Keratinocyte (primary cell): Measurements from ENCODE around the gene PCSK6. TPM values are rescaled to one million over a fixed set of nuclear protein-coding genes. Genes with fewer than 3 reads are reported as not detected.

Source experiments
- DNase-seq: peaks from one replicate; pipeline ENCODE4 v3.0.0-alpha.2; 2011; ENCODE audit warnings: low read depth, missing footprints, low spot score
- FAIRE-seq: peaks from 2 replicates; lab custom pipeline; 2011; peaks lifted over from hg19 to GRCh38; lab: Jason Lieb, UNC
- H2AFZ ChIP-seq: 2 replicates; pipeline ENCODE4 v1.6.0; 2012; ENCODE audit warnings: low read length, control low read depth, inconsistent platforms; ENCODE audit not compliant: control insufficient read depth
- H3K27ac ChIP-seq: 2 replicates; pipeline ENCODE4 v1.5.1; 2011; ENCODE audit warnings: low read length; ENCODE audit not compliant: control insufficient read depth, insufficient read depth
- H3K27me3 ChIP-seq: 3 replicates; pipeline ENCODE4 v1.6.0; 2011; ENCODE audit warnings: low read length; ENCODE audit not compliant: control insufficient read depth, insufficient read depth; ENCODE audit errors: extremely low read depth
- H3K36me3 ChIP-seq, 2 experiments: 2 replicates in 1 of 2; 3 replicates in 1 of 2; pipeline ENCODE4 v1.5.1; 2011; ENCODE audit warnings: low read length in 2 of 2, mild to moderate bottlenecking in 1 of 2; ENCODE audit not compliant: control insufficient read depth in 2 of 2, insufficient read depth in 2 of 2; ENCODE audit errors: extremely low read depth in 1 of 2
- H3K4me1 ChIP-seq: 3 replicates; pipeline ENCODE4 v1.5.1; 2011; ENCODE audit warnings: low read length; ENCODE audit not compliant: control insufficient read depth, insufficient read depth; ENCODE audit errors: extremely low read depth
- H3K4me2 ChIP-seq: 3 replicates; pipeline ENCODE4 v1.6.0; 2011; ENCODE audit warnings: low read depth, low read length; ENCODE audit not compliant: control insufficient read depth, insufficient read depth; ENCODE audit errors: extremely low read depth
- H3K4me3 ChIP-seq, 3 experiments: fragments of 200-600 bp in 1 of 3; sonication (generic) in 1 of 3; 2 replicates in 2 of 3; 3 replicates in 1 of 3; pipeline ENCODE4 v1.5.1; 2011 to 2016; ENCODE audit warnings: low read length in 3 of 3, mild to moderate bottlenecking in 3 of 3, control low read depth in 2 of 3, inconsistent platforms in 1 of 3, low read depth in 1 of 3, mixed read lengths in 1 of 3, mixed run types in 1 of 3, moderate library complexity in 1 of 3; ENCODE audit not compliant: control insufficient read depth in 2 of 3, insufficient read depth in 2 of 3; ENCODE audit errors: extremely low read depth in 1 of 3
- H3K79me2 ChIP-seq: 2 replicates; pipeline ENCODE4 v1.6.0; 2012; ENCODE audit warnings: low read length; ENCODE audit not compliant: control insufficient read depth, insufficient read depth
- H3K9ac ChIP-seq: 3 replicates; pipeline ENCODE4 v1.6.0; 2011; ENCODE audit warnings: low read length; ENCODE audit not compliant: control insufficient read depth, insufficient read depth; ENCODE audit errors: extremely low read depth
- H3K9me1 ChIP-seq: 3 replicates; pipeline ENCODE4 v1.6.0; 2011; ENCODE audit warnings: low read length; ENCODE audit not compliant: control insufficient read depth, insufficient read depth; ENCODE audit errors: extremely low read depth
- H3K9me3 ChIP-seq: 2 replicates; pipeline ENCODE4 v1.5.1; 2012; ENCODE audit warnings: low read depth, low read length; ENCODE audit not compliant: control insufficient read depth
- H4K20me1 ChIP-seq: 3 replicates; pipeline ENCODE4 v1.6.0; 2011; ENCODE audit warnings: low read length; ENCODE audit not compliant: control insufficient read depth, insufficient read depth; ENCODE audit errors: extremely low read depth
- CTCF ChIP-seq, 3 experiments: IDR thresholded peaks in 1 of 3; conservative IDR thresholded peaks in 1 of 3; optimal IDR thresholded peaks in 1 of 3; 2 replicates in 2 of 3; 3 replicates in 1 of 3; pipeline versions ENCODE3 to v1.5.1; 2011; ENCODE audit warnings: low read length in 3 of 3, mild to moderate bottlenecking in 3 of 3, moderate library complexity in 2 of 3, control low read depth in 1 of 3, inconsistent platforms in 1 of 3; ENCODE audit not compliant: insufficient read depth in 2 of 3; ENCODE audit errors: extremely low read depth in 1 of 3
- EZH2 ChIP-seq: IDR thresholded peaks from one replicate; pipeline ENCODE4 v1.6.1; 2012; ENCODE audit warnings: inconsistent platforms, mild to moderate bottlenecking, low read length, moderate library complexity
- dilution Hi-C: fragments of 300-500 bp; cut with MboI; formaldehyde crosslinking; loops from one replicate; pipeline ENCODE4 v1.7.0; 2020; ENCODE audit warnings: low sequenced_read_pairs; ENCODE audit not compliant: extremely low pct_ligation_motif_present
- polyA plus RNA-seq, 5 experiments: library from polyadenylated mRNA; depleted of rRNA in 3 of 5; stranded (reverse) in 3 of 5; stranded (forward) in 1 of 5; unstranded in 1 of 5; fragments of >200 nt; gene quantifications; 1 replicate in 1 of 5; 2 replicates in 3 of 5; 3 replicates in 1 of 5; pipeline versions ENCODE4 v1.2.1 to v1.2.3, GENCODE V29; 2011 to 2012; ENCODE audit warnings: missing spikeins in 2 of 5, low read depth in 1 of 5, low replicate concordance in 1 of 5

PCSK6 gene
- polyA plus RNA-seq, 1 donor (not counting 4 experiments of a cell fraction or from before 2014, with no cell fraction given): 3.1 TPM

- dilution Hi-C loops: no loop called here
- H3K9me1 ChIP-seq: no peaks in the 10 kb centered on the region
- DNase-seq: no peak
- H3K4me1 ChIP-seq: no peaks in the 10 kb centered on the region
- H3K4me2 ChIP-seq: no peak overlapping the region
- no peak overlapping the region for H3K27ac ChIP-seq
- H4K20me1 ChIP-seq: peaks cover 2% of the 10 kb centered on the region
- FAIRE-seq: no peak
- no peak for TF ChIP-seq CTCF (optimal IDR thresholded peaks at IDR 0.05 in 1 of 3, IDR thresholded peaks at IDR 0.05 in 1 of 3, conservative IDR thresholded peaks at IDR 0.05 in 1 of 3; ENCODE audit: extremely low read depth in 1 of 3, insufficient read depth in 2 of 3, low read length in 3 of 3)
- TF ChIP-seq EZH2: no peak
- no peak overlapping the region for H2AFZ ChIP-seq
- H3K9me3 ChIP-seq: no peaks in the 10 kb centered on the region
- H3K79me2 ChIP-seq: no peaks in the 10 kb centered on the region
- H3K9ac ChIP-seq: no peak overlapping the region
- H3K27me3 ChIP-seq: no peaks in the 10 kb centered on the region
- H3K4me3 ChIP-seq: no peak overlapping the region
- no peaks in the 10 kb centered on the region for H3K36me3 ChIP-seq
Measured at GRCh38 chr15:101426761-101427333, 62.7 kb downstream of the PCSK6 start.

DNA sequence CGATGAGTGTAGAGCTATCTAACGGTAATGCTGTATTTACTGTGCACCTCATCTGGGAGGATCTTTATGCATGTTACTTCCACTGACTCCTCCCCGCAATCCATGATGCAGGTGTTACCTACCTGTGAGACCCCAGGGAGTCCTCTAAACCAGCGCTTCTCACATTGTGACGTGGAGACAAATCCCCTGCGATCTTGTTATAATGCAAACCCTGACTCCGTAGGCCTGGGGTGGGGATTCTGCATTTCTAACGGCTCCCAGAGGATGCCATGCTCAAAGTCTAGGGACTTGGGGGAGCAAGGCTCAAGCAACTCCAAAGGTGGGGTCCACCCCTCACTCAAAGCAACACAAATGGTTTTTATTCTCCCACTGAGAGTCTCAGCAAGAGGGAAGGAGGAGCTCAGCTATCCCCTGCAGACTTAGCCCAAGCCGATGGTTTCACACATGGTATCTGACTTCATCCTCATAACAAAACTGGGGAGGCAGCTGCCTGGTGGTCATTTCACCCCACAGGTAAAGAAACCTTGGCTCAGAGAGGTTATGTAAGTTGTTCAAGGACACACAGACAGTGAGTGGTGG, 63.6 kb downstream of the PCSK6 start:
- H3K27me3 ChIP-seq: no peaks in the 10 kb centered on the region
- H3K4me2 ChIP-seq: no peak overlapping the region
- no peaks in the 10 kb centered on the region for H3K4me1 ChIP-seq
- no peak overlapping the region for H2AFZ ChIP-seq
- no peaks in the 10 kb centered on the region for H3K9me1 ChIP-seq
- H3K36me3 ChIP-seq: no peaks in the 10 kb centered on the region
- no peak for FAIRE-seq
- no peaks in the 10 kb centered on the region for H3K79me2 ChIP-seq
- no peaks in the 10 kb centered on the region for H4K20me1 ChIP-seq
- no peak for DNase-seq
- H3K9ac ChIP-seq: no peak overlapping the region
- no peak for TF ChIP-seq EZH2
- TF ChIP-seq CTCF (optimal IDR thresholded peaks at IDR 0.05 in 1 of 3, IDR thresholded peaks at IDR 0.05 in 1 of 3, conservative IDR thresholded peaks at IDR 0.05 in 1 of 3; ENCODE audit: extremely low read depth in 1 of 3, insufficient read depth in 2 of 3, low read length in 3 of 3): no peak
- no peaks in the 10 kb centered on the region for H3K9me3 ChIP-seq
- H3K4me3 ChIP-seq: no peak overlapping the region
- dilution Hi-C loops: no loop called here
- no peak overlapping the region for H3K27ac ChIP-seq
